H1 (cell line): ENCODE measurements around the gene SERPINF2. TPM values are rescaled to one million over a fixed set of nuclear protein-coding genes. Genes with fewer than 3 reads are reported as not detected.

Experiments used
- KDM1A ChIP-seq: fragments of 200-600, 300-600 bp; sonication (generic); IDR thresholded peaks from 2 replicates; pipeline ENCODE4 v1.7.1; 2016; ENCODE audit warnings: mild to moderate bottlenecking, low read length, borderline replicate concordance
- KDM5A ChIP-seq: fragments of 200-600 bp; IDR thresholded peaks from 2 replicates; pipeline ENCODE4 v1.7.1; 2012; ENCODE audit warnings: mild to moderate bottlenecking, low read length, inconsistent platforms, mixed read lengths
- MAX ChIP-seq: IDR thresholded peaks from 2 replicates; pipeline ENCODE4 v1.6.1; 2012; ENCODE audit warnings: inconsistent platforms
- RXRA ChIP-seq: IDR thresholded peaks from 2 replicates; pipeline ENCODE4 v1.6.1; 2011; ENCODE audit warnings: low read depth, mild to moderate bottlenecking, low read length, moderate library complexity; ENCODE audit not compliant: insufficient read depth
- YY1 ChIP-seq: IDR thresholded peaks from 2 replicates; pipeline ENCODE4 v1.6.1; 2011; ENCODE audit warnings: low read depth, mild to moderate bottlenecking, low read length
- polyA plus RNA-seq, 7 experiments: library from polyadenylated mRNA; depleted of rRNA in 3 of 7; stranded (reverse) in 5 of 7; unstranded in 2 of 7; fragments of >200 nt in 5 of 7; fragments of 200-250 nt in 2 of 7; gene quantifications; 1 replicate in 5 of 7; 2 replicates in 1 of 7; 4 replicates in 1 of 7; pipeline versions ENCODE4 v1.2.1 to v1.2.3, GENCODE V29; 2011 to 2013; ENCODE audit warnings: missing spikeins in 2 of 7, mixed read lengths in 2 of 7
- total RNA-seq: library from RNA; stranded (reverse); fragmentation: NEBNext Ultra II Directional; extraction: Animal tissue kit (Norgen Biotek cat#: 25700); gene quantifications from 2 replicates; pipeline ENCODE4 v1.2.1, GENCODE V29; 2021

The SERPINF2 gene
- total and polyA plus RNA-seq, 2 of the 8 experiments (the other 6 are each of a cell fraction or from before 2014, with no cell fraction given): 1.8 to 3.2 TPM

- no peak for TF ChIP-seq MAX
- no peak for TF ChIP-seq KDM1A
- TF ChIP-seq YY1: no peak
- TF ChIP-seq KDM5A: no peak
- no peak for TF ChIP-seq RXRA
Measured at GRCh38 chr17:1705004-1705403, 37.7 kb upstream of the SERPINF2 start (continued).
